ENCODE measurements around the gene FADS2.

The FADS2 gene

DNA sequence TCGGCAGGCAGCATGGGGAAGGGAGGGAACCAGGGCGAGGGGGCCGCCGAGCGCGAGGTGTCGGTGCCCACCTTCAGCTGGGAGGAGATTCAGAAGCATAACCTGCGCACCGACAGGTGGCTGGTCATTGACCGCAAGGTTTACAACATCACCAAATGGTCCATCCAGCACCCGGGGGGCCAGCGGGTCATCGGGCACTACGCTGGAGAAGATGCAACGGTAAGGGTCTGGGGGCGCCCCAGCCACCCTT lies 204 bp downstream of the FADS2 start:
- Mint-ChIP-seq H3K27ac (peak overlapping the region; percentile 97), H3K27me3 (ENCODE audit: low read depth, poor library complexity) (no peaks in the 10 kb centered on the region), H3K9me3 (no peaks in the 10 kb centered on the region), H3K4me3 (peak overlapping the region; percentile 95), H3K36me3 (ENCODE audit: low read depth) (peaks cover 36% of the 10 kb centered on the region), H3K4me1 (peaks cover 59% of the 10 kb centered on the region)
- no peak for TF ChIP-seq CTCF (IDR thresholded peaks at IDR 0.05)
- DNase-seq, result no peak

DNA sequence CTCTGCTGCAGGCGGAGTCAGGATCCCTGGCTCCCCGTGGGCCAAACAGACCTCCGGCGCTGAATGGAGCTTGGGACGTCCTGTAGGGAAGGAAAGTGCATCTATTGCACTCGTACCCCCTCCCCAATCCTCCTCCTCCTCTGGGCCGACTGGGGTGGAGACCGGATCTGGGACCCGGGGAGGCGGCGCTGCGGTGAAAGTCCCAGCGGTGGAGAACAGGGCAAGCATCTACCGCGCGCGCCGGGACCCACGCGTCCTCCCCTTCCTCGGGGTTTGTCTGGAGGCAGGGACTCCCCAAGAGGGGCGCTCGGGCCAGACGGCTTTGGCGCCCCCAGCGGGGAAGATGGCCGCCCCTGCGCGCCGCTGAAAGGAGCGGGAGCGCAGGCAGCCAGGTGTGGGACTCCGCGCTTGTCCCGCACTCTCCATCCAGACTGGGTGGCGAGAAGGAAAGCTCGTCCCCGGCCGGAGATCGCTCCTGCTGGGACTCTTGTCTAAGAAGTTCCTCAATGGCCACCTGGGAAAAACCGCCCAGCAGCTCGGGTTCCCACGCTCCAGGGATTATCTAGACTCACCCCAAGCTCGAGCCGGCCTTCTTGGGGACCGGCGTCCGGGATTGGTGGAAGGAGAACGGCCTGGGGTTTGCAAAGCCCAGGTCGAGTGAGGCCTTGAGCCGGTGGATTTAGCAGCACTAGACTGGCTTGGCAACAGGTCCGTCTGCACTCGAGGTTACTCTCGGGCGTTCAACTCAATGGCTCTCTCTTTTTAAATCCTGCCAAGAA lies 718 bp downstream of the FADS2 start:
- H3K4me3 Mint-ChIP-seq, result peak overlapping the region; percentile 95
- TF ChIP-seq CTCF (IDR thresholded peaks at IDR 0.05), result peak; percentile 32
- peak overlapping the region; percentile 97 for H3K27ac Mint-ChIP-seq
- H3K4me1 Mint-ChIP-seq, result peaks cover 64% of the 10 kb centered on the region
- H3K9me3 Mint-ChIP-seq, result no peaks in the 10 kb centered on the region
- peak; percentile 63 for DNase-seq
- no peaks in the 10 kb centered on the region for H3K27me3 Mint-ChIP-seq (ENCODE audit: low read depth, poor library complexity)
- H3K36me3 Mint-ChIP-seq (ENCODE audit: low read depth), result peaks cover 41% of the 10 kb centered on the region

DNA sequence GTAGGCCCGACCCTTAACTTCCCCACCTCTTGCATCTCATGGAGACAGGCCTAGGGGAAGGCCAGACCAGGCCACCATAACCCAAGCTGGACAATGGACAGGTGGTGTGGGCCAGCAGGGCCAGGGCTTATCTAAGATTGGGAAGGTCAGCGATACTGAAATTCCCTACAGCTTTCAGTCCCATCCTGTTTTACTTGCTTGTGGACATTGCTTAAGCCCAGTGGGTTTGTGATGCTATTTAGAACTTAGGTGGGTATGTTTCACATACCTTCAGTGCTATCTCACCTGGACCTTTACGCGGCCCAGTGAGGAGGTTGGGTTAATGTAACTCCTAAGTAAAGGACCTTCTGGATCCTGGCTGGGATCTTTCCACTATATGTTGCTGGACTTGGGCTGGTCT lies 1.7 kb downstream of the FADS2 start:
- H3K4me3 Mint-ChIP-seq, result peak overlapping the region; percentile 95
- peaks cover 39% of the 10 kb centered on the region for H3K36me3 Mint-ChIP-seq (ENCODE audit: low read depth)
- H3K9me3 Mint-ChIP-seq, result no peaks in the 10 kb centered on the region
- peaks cover 74% of the 10 kb centered on the region for H3K4me1 Mint-ChIP-seq
- TF ChIP-seq CTCF (IDR thresholded peaks at IDR 0.05), result no peak
- H3K27me3 Mint-ChIP-seq (ENCODE audit: low read depth, poor library complexity), result no peaks in the 10 kb centered on the region
- H3K27ac Mint-ChIP-seq, result peak overlapping the region; percentile 95
- DNase-seq, result no peak

GRCh38 chr11:61830237-61831105 lies 2.4 kb downstream of the FADS2 start:
- Mint-ChIP-seq H3K9me3 (no peaks in the 10 kb centered on the region), H3K4me1 (peaks cover 81% of the 10 kb centered on the region)

GRCh38 chr11:61832207-61832606 lies 4.1 kb downstream of the FADS2 start:
- Mint-ChIP-seq H3K4me1 (peaks cover 76% of the 10 kb centered on the region), H3K27ac (no peak overlapping the region), H3K27me3 (ENCODE audit: low read depth, poor library complexity) (no peaks in the 10 kb centered on the region), H3K36me3 (ENCODE audit: low read depth) (peaks cover 42% of the 10 kb centered on the region), H3K4me3 (peak overlapping the region; percentile 95), H3K9me3 (no peaks in the 10 kb centered on the region)
- DNase-seq, result no peak
- TF ChIP-seq CTCF (IDR thresholded peaks at IDR 0.05), result no peak

More at GRCh38 chr11:61830237-61831105, 2.4 kb downstream of the FADS2 start:
- TF ChIP-seq CTCF (IDR thresholded peaks at IDR 0.05), result no peak
- Mint-ChIP-seq H3K4me3 (peak overlapping the region; percentile 95), H3K27ac (peak overlapping the region; percentile 33), H3K27me3 (ENCODE audit: low read depth, poor library complexity) (no peaks in the 10 kb centered on the region), H3K36me3 (ENCODE audit: low read depth) (peaks cover 40% of the 10 kb centered on the region)
- no peak for DNase-seq
